HepG2 (cell line): ENCODE results near the gene OR2S2. TPM values are rescaled to one million over a fixed set of nuclear protein-coding genes. Genes with fewer than 3 reads are reported as not detected.
A peak's percentile ranks its signal among the peaks of the same experiment; 100 is the strongest.

ENCODE experiments used
- ARID4A ChIP-seq: sonication (generic); formaldehyde crosslinking; IDR thresholded peaks from 2 replicates; pipeline ENCODE4 v1.5.0; 2020; ENCODE audit warnings: mild to moderate bottlenecking, missing genetic modification reagents, borderline replicate concordance
- BATF2 ChIP-seq: sonication (generic); formaldehyde crosslinking; IDR thresholded peaks from 2 replicates; pipeline ENCODE4 v1.8.0; 2022; ENCODE audit warnings: mild to moderate bottlenecking, missing genetic modification reagents, moderate library complexity
- CBX5 ChIP-seq: sonication (generic); formaldehyde crosslinking; IDR thresholded peaks from 2 replicates; pipeline ENCODE4 v1.4.0; 2020; ENCODE audit warnings: missing genetic modification reagents, borderline replicate concordance
- GABPA ChIP-seq, 2 experiments: IDR thresholded peaks; 2 replicates each; pipeline ENCODE4 v1.6.1; 2011 to 2016; ENCODE audit warnings: low read depth in 2 of 2, low read length in 1 of 2, missing biosample characterization in 1 of 2, missing genetic modification characterization in 1 of 2
- GABPB1 ChIP-seq: IDR thresholded peaks from 2 replicates; pipeline ENCODE4 v1.6.1; 2016; ENCODE audit warnings: mild to moderate bottlenecking, missing genetic modification reagents, moderate library complexity, missing compliant biosample characterization
- HHEX ChIP-seq: IDR thresholded peaks from 2 replicates; pipeline ENCODE4 v1.6.1; 2016; ENCODE audit warnings: control low read depth
- HIVEP1 ChIP-seq: sonication (generic); formaldehyde crosslinking; IDR thresholded peaks from 2 replicates; pipeline ENCODE4 v1.4.0; 2020; ENCODE audit warnings: mild to moderate bottlenecking, missing genetic modification reagents
- KDM3A ChIP-seq: IDR thresholded peaks from 2 replicates; pipeline ENCODE4 v1.6.1; 2018; ENCODE audit warnings: low read depth, missing compliant biosample characterization
- KLF13 ChIP-seq: sonication (generic); formaldehyde crosslinking; IDR thresholded peaks from 2 replicates; pipeline ENCODE4 v1.4.0; 2020; ENCODE audit warnings: mild to moderate bottlenecking, missing genetic modification reagents
- LBX2 ChIP-seq: sonication (generic); formaldehyde crosslinking; IDR thresholded peaks from 2 replicates; pipeline ENCODE4 v1.5.0; 2020; ENCODE audit warnings: missing genetic modification reagents, mild to moderate bottlenecking, borderline replicate concordance
- MAZ ChIP-seq, 2 experiments: sonication (generic) in 1 of 2; formaldehyde crosslinking in 1 of 2; IDR thresholded peaks; 2 replicates each; pipeline versions ENCODE4 v1.5.0 to v1.6.1; 2012 to 2020; ENCODE audit warnings: low read depth in 2 of 2, mild to moderate bottlenecking in 2 of 2, borderline replicate concordance in 1 of 2, improper control_type of control experiment in 1 of 2, low read length in 1 of 2, missing genetic modification reagents in 1 of 2, moderate library complexity in 1 of 2
- MED8 ChIP-seq: sonication (generic); formaldehyde crosslinking; IDR thresholded peaks from 2 replicates; pipeline ENCODE4 v1.8.1; 2023; ENCODE audit warnings: mild to moderate bottlenecking, missing genetic modification reagents; ENCODE audit not compliant: insufficient replicate concordance
- MXI1 ChIP-seq: IDR thresholded peaks from 3 replicates; pipeline ENCODE4 v1.6.1; 2012; ENCODE audit warnings: low read depth, low read length, inconsistent platforms, borderline replicate concordance
- NCOA5 ChIP-seq: sonication (generic); formaldehyde crosslinking; IDR thresholded peaks from 2 replicates; pipeline ENCODE4 v1.4.0; 2020; ENCODE audit warnings: missing genetic modification reagents
- NONO ChIP-seq, 2 experiments: fragments of 450-650 bp in 1 of 2; sonication (generic) in 1 of 2; formaldehyde crosslinking in 1 of 2; IDR thresholded peaks in 1 of 2; conservative IDR thresholded peaks in 1 of 2; 2 replicates each; pipeline versions ENCODE4 v1.6.1 to v1.8.0; 2017 to 2022; ENCODE audit warnings: mild to moderate bottlenecking in 1 of 2, missing genetic modification reagents in 1 of 2, moderate library complexity in 1 of 2
- POLR2A ChIP-seq, 2 experiments: IDR thresholded peaks; 2 replicates each; pipeline ENCODE4 v1.6.1; 2011; ENCODE audit warnings: low read depth in 2 of 2, low read length in 2 of 2, mild to moderate bottlenecking in 1 of 2, moderate library complexity in 1 of 2; ENCODE audit not compliant: insufficient read depth in 1 of 2
- TEAD3 ChIP-seq: optimal IDR thresholded peaks from 2 replicates; pipeline ENCODE3; 2016; ENCODE audit warnings: borderline replicate concordance
- ZFP36L2 ChIP-seq: sonication (generic); formaldehyde crosslinking; IDR thresholded peaks from 2 replicates; pipeline ENCODE4 v1.4.0; 2020; ENCODE audit warnings: missing genetic modification reagents
- ZFY ChIP-seq: sonication (generic); formaldehyde crosslinking; IDR thresholded peaks from 2 replicates; pipeline ENCODE4 v1.4.0; 2020; ENCODE audit warnings: missing genetic modification reagents
- ZNF530 ChIP-seq: sonication (generic); formaldehyde crosslinking; IDR thresholded peaks from 2 replicates; pipeline ENCODE4 v1.5.0; 2020; ENCODE audit warnings: low read depth, mild to moderate bottlenecking, missing genetic modification reagents
- ZNF710 ChIP-seq: sonication (generic); formaldehyde crosslinking; IDR thresholded peaks from 2 replicates; pipeline ENCODE4 v1.5.0; 2020; ENCODE audit warnings: mild to moderate bottlenecking, missing genetic modification reagents, borderline replicate concordance
- polyA plus RNA-seq, 8 experiments: library from polyadenylated mRNA; depleted of rRNA in 3 of 8; stranded (reverse) in 7 of 8; unstranded in 1 of 8; fragments of >200 nt; fragmentation: Illumina TruSeq in 4 of 8; extraction: Trizol in 4 of 8; gene quantifications; 2 replicates each; pipeline versions ENCODE4 v1.2.1 to v1.2.3, GENCODE V29; 2011 to 2016; ENCODE audit warnings: low read depth in 4 of 8, missing spikeins in 1 of 8, mixed read lengths in 1 of 8; ENCODE audit not compliant: insufficient read depth in 1 of 8
- total RNA-seq, 5 experiments: library from RNA; depleted of rRNA; stranded (reverse); fragments of >200 nt; fragmentation: Illumina TruSeq; extraction: Trizol; gene quantifications; 2 replicates each; pipeline ENCODE4 v1.2.3, GENCODE V29; 2016; ENCODE audit warnings: low read depth in 1 of 5

OR2S2 gene
- total and polyA plus RNA-seq, 2 of the 13 experiments (the other 11 are each of a cell fraction or from before 2014, with no cell fraction given), result not detected

GRCh38 chr9:35945341-35946018, 12.5 kb downstream of the OR2S2 start (continued):
- peak; percentile 89 for TF ChIP-seq ZNF710 (CRISPR knock-in tag)
- no peak for TF ChIP-seq HHEX (CRISPR knock-in tag)
- TF ChIP-seq KDM3A (CRISPR knock-in tag), result peak; percentile 46; the same call in 1 of the 2 replicates
- TF ChIP-seq MAZ (IDR thresholded peaks at IDR 0.05; ENCODE audit: borderline replicate concordance, low read depth, low read length), result no peak
- no peak for TF ChIP-seq MAZ (CRISPR knock-in tag; IDR thresholded peaks at IDR 0.05; ENCODE audit: low read depth)
- TF ChIP-seq BATF2 (CRISPR knock-in tag), result no peak
- TF ChIP-seq GABPA (IDR thresholded peaks at IDR 0.05; ENCODE audit: low read depth, low read length), result peak; percentile 63
- peak; percentile 95 for TF ChIP-seq GABPA (CRISPR knock-in tag; IDR thresholded peaks at IDR 0.05; ENCODE audit: low read depth)
- TF ChIP-seq POLR2A (IDR thresholded peaks at IDR 0.05; ENCODE audit: insufficient read depth in 1 of 2, low read depth in 2 of 2, low read length in 2 of 2), result no peak
- TF ChIP-seq ZFP36L2, result no peak
- no peak for TF ChIP-seq MED8 (CRISPR knock-in tag)
- no peak for TF ChIP-seq NCOA5 (CRISPR knock-in tag)
- no peak for TF ChIP-seq ZNF530 (CRISPR knock-in tag)
- no peak for TF ChIP-seq ZFY (CRISPR knock-in tag)
- TF ChIP-seq TEAD3 (CRISPR knock-in tag), result peak; percentile 24
- TF ChIP-seq NONO (IDR thresholded peaks at IDR 0.05), result no peak
- TF ChIP-seq NONO (CRISPR knock-in tag; conservative IDR thresholded peaks at IDR 0.05), result no peak
- no peak for TF ChIP-seq HIVEP1 (CRISPR knock-in tag)
- TF ChIP-seq ARID4A (CRISPR knock-in tag), result no peak; the same call in 1 of the 2 replicates
- TF ChIP-seq LBX2 (CRISPR knock-in tag), result no peak
- no peak for TF ChIP-seq KLF13
- TF ChIP-seq GABPB1 (CRISPR knock-in tag), result peak; percentile 89
- TF ChIP-seq MXI1, result no peak
- TF ChIP-seq CBX5 (CRISPR knock-in tag), result peak; percentile 84
